ENCODE data around the gene TACC2.

DNA sequence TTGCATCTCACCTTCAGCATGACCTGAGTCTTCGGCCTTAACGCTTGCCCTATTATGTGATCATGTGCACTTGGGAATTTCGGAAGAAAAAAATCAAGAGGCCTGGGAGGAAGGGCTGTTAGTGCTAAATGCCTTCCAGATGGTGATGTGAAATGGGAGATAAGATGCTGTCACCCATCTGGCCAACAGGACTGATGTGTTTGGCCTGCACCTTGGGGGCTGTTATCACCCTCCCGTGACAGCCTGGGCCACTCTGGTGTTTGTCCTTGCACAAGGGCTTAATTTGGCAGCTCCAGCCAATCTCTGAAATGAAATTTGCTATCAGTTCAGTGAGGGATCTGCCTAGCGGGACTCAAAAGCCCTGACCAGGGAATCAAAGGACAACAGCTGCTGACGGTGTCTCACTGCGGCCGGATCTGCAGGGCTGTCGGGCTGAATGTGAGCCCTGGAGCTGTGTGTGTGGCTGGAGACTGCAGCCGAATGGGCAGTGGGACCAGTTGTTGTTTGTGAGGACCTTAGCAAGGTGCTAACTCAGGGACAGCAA, 150.7 kb downstream of the TACC2 start:
- no peak for TF ChIP-seq CTCF (IDR thresholded peaks at IDR 0.05; ENCODE audit: low read length)
- no peak for TF ChIP-seq EZH2 (IDR thresholded peaks at IDR 0.05; ENCODE audit: borderline replicate concordance, low read length)
